Measurements from ENCODE around the gene NUP133. TPM values are rescaled to one million over a fixed set of nuclear protein-coding genes. Genes with fewer than 3 reads are reported as not detected.

Gene NUP133
- total and polyA plus RNA-seq, 10 of the 15 experiments (the other 5 are each of a cell fraction or from before 2014, with no cell fraction given) = 10.9 to 45.4 (median 29.2) TPM

- ChIA-PET CTCF (no interaction called here), SMC1A (ENCODE audit: uncharacterized antibody, unreplicated experiment) (interaction anchor here (1.6 kb wide), 1 partner anchor 8 kb away, joined by 5 read pairs; no protein-coding TSS in a partner anchor), POLR2A (no interaction called here), RAD21 (ENCODE audit: unreplicated experiment) (no interaction called here)
- Histone ChIP-seq H3K9ac (ENCODE audit: control insufficient read depth, insufficient read depth, low read length) (no peak overlapping the region), H3K4me2 (ENCODE audit: control insufficient read depth, insufficient read depth) (no peak overlapping the region), H3K79me2 (ENCODE audit: control insufficient read depth, insufficient read depth, low read length) (no peaks in the 10 kb centered on the region), H3K9me3 (replicated peaks; ENCODE audit: control insufficient read depth, insufficient read depth, low read length) (no peaks in the 10 kb centered on the region), H2AFZ (ENCODE audit: control insufficient read depth, low read depth, low read length) (no peak overlapping the region), H3K27ac (ENCODE audit: control insufficient read depth, insufficient read depth) (no peak overlapping the region), H3K4me3 (no peak overlapping the region), H3K27me3 (replicated peaks in 1 of 2; ENCODE audit: control insufficient read depth in 2 of 2, insufficient read depth in 2 of 2, low read length in 1 of 2) (no peaks in the 10 kb centered on the region), H3K4me1 (ENCODE audit: control insufficient read depth, insufficient read depth, low read length) (no peaks in the 10 kb centered on the region), H3K36me3 (ENCODE audit: control insufficient read depth in 2 of 2, insufficient read depth in 2 of 2, low read length in 1 of 2) (peaks cover 2 to 12% of the 10 kb centered on the region in 2 experiments), H4K20me1 (ENCODE audit: control insufficient read depth, insufficient read depth) (no peaks in the 10 kb centered on the region)
- FAIRE-seq (no peak), ATAC-seq (no peak), DNase-seq (ENCODE audit: low read depth, low spot score) (no peak)
- in situ Hi-C loops (cut with MboI) (no loop called here), intact Hi-C loops (cut with micrococcal nuclease; ENCODE audit: unreplicated experiment) (no loop called here)
- no TSS peak for BruUV-seq (replicated peaks)
- no peak for TF ChIP-seq CUX1 (IDR thresholded peaks at IDR 0.05; ENCODE audit: insufficient replicate concordance, low read depth, low read length)
- TF ChIP-seq TARDBP (IDR thresholded peaks at IDR 0.05; ENCODE audit: borderline replicate concordance) = no peak
- TF ChIP-seq PAX5 (IDR thresholded peaks at IDR 0.05; ENCODE audit: borderline replicate concordance, low read depth, low read length) = no peak
- TF ChIP-seq E4F1 (IDR thresholded peaks at IDR 0.05; ENCODE audit: borderline replicate concordance, partially characterized antibody) = no peak
- no peak for TF ChIP-seq RAD21 (IDR thresholded peaks at IDR 0.05; ENCODE audit: insufficient read depth, low read depth, low read length)
- no peak for TF ChIP-seq ATF2 (IDR thresholded peaks at IDR 0.05; ENCODE audit: low read length)
- WGBS (ENCODE audit: insufficient coverage, insufficient replicate concordance, low lambda C conversion rate, missing lambda C conversion rate) = 89% methylated on average over 6 of the region's 7 CpGs
These were observed 21.5 kb upstream of the NUP133 start for GRCh38 chr1:229529639-229530038.
